Endothelial cell of umbilical vein (primary cell): Measurements from ENCODE around the gene C19orf67. TPM values are rescaled to one million over a fixed set of nuclear protein-coding genes. Genes with fewer than 3 reads are reported as not detected.

ENCODE experiments used
- BruUV-seq: library from RNA; stranded (reverse); fragments of 400-500 nt; replicated peaks from 2 replicates; lab custom pipeline; 2021; lab: Mats Ljungman, UMichigan
- CTCF ChIA-PET: fragments of 300-600, 350-600 bp; sonication (Branson Sonifier 250); formaldehyde crosslinking; loops from one replicate; lab custom pipeline; 2021; ENCODE audit warnings: antibody characterized with exemption, inconsistent platforms; lab: Charles Lee
- POLR2A ChIA-PET: fragments of 300-600, 350-600 bp; sonication (Branson Sonifier 250); formaldehyde crosslinking; loops from one replicate; lab custom pipeline; 2021; ENCODE audit warnings: antibody characterized with exemption, inconsistent platforms; lab: Charles Lee
- DNase-seq: peaks from one replicate; pipeline ENCODE4 v3.0.0-alpha.2; 2011; ENCODE audit warnings: low read depth, low spot score
- FAIRE-seq: peaks from 2 replicates; lab custom pipeline; 2011; peaks lifted over from hg19 to GRCh38; lab: Jason Lieb, UNC
- H2AFZ ChIP-seq: 2 replicates; pipeline ENCODE4 v1.6.0; 2012; ENCODE audit warnings: low read depth, low read length, control low read depth, inconsistent platforms
- H3K27ac ChIP-seq: 2 replicates; pipeline ENCODE4 v1.5.1; 2011; ENCODE audit warnings: low read depth, mild to moderate bottlenecking, control low read depth, low read length, moderate library complexity; ENCODE audit not compliant: insufficient read depth
- H3K27me3 ChIP-seq, 2 experiments: 2 replicates each; pipeline versions ENCODE4 v1.6.0 to v1.6.1; 2011; ENCODE audit warnings: low read length in 2 of 2, mixed read lengths in 1 of 2; ENCODE audit not compliant: control insufficient read depth in 2 of 2, insufficient read depth in 2 of 2
- H3K36me3 ChIP-seq, 2 experiments: 2 replicates in 1 of 2; 3 replicates in 1 of 2; pipeline ENCODE4 v1.5.1; 2011; ENCODE audit warnings: low read length in 2 of 2, mild to moderate bottlenecking in 1 of 2, moderate library complexity in 1 of 2; ENCODE audit not compliant: control insufficient read depth in 2 of 2, insufficient read depth in 2 of 2; ENCODE audit errors: extremely low read depth in 1 of 2
- H3K4me1 ChIP-seq: 3 replicates; pipeline ENCODE4 v1.5.1; 2011; ENCODE audit warnings: mild to moderate bottlenecking, low read length; ENCODE audit not compliant: control insufficient read depth, insufficient read depth; ENCODE audit errors: extremely low read depth
- H3K4me2 ChIP-seq: 2 replicates; pipeline ENCODE4 v1.6.1; 2011; ENCODE audit warnings: low read length, control low read depth, mixed read lengths; ENCODE audit not compliant: insufficient read depth
- H3K4me3 ChIP-seq, 3 experiments: fragments of 200-600 bp in 1 of 3; sonication (generic), shearing (Covaris generic) in 1 of 3; replicated peaks in 1 of 3; 2 replicates each; pipeline ENCODE4 v1.5.1; 2011 to 2016; ENCODE audit warnings: control low read depth in 3 of 3, low read length in 3 of 3, mild to moderate bottlenecking in 2 of 3, inconsistent platforms in 1 of 3, low read depth in 1 of 3, moderate library complexity in 1 of 3; ENCODE audit not compliant: insufficient read depth in 1 of 3
- H3K79me2 ChIP-seq: 2 replicates; pipeline ENCODE4 v1.6.0; 2012; ENCODE audit warnings: low read length, inconsistent platforms; ENCODE audit not compliant: control insufficient read depth, insufficient read depth
- H3K9ac ChIP-seq: replicated peaks from 2 replicates; pipeline ENCODE3; 2011; ENCODE audit warnings: low read length, control low read depth; ENCODE audit not compliant: insufficient read depth; ENCODE audit errors: extremely low read depth
- H3K9me1 ChIP-seq: replicated peaks from 3 replicates; pipeline ENCODE4 v1.6.0; 2011; ENCODE audit warnings: mild to moderate bottlenecking, low read length; ENCODE audit not compliant: control insufficient read depth, insufficient read depth; ENCODE audit errors: extremely low read depth
- H3K9me3 ChIP-seq: replicated peaks from 2 replicates; pipeline ENCODE4 v1.5.1; 2012; ENCODE audit warnings: low read length, inconsistent platforms; ENCODE audit not compliant: control insufficient read depth, insufficient read depth
- H4K20me1 ChIP-seq: replicated peaks from 2 replicates; pipeline ENCODE3; 2011; ENCODE audit warnings: mild to moderate bottlenecking, low read length; ENCODE audit not compliant: control insufficient read depth, insufficient read depth; ENCODE audit errors: extremely low read depth
- CTCF ChIP-seq, 2 donors: IDR thresholded peaks; 1 replicate in 1 of 2; 2 replicates in 1 of 2; pipeline ENCODE4 v1.5.1; 2011; ENCODE audit warnings: low read length in 2 of 2, mild to moderate bottlenecking in 2 of 2, moderate library complexity in 2 of 2, control low read depth in 1 of 2, inconsistent platforms in 1 of 2, low read depth in 1 of 2; ENCODE audit not compliant: insufficient read depth in 1 of 2; ENCODE audit errors: extremely low read depth in 1 of 2
- EZH2 ChIP-seq: IDR thresholded peaks from 2 replicates; pipeline ENCODE4 v1.6.1; 2012; ENCODE audit warnings: borderline replicate concordance, low read depth, mild to moderate bottlenecking, moderate library complexity, low read length, inconsistent platforms; ENCODE audit not compliant: severe bottlenecking
- FOS ChIP-seq: IDR thresholded peaks from 2 replicates; pipeline ENCODE4 v1.6.1; 2011; ENCODE audit warnings: mild to moderate bottlenecking, low read length, moderate library complexity, borderline replicate concordance; ENCODE audit not compliant: insufficient read depth
- GATA2 ChIP-seq: IDR thresholded peaks from 2 replicates; pipeline ENCODE4 v1.7.0; 2011; ENCODE audit warnings: low read depth, mild to moderate bottlenecking, moderate library complexity, mixed read lengths, low read length; ENCODE audit not compliant: insufficient read length, insufficient read depth
- JUN ChIP-seq: IDR thresholded peaks from 2 replicates; pipeline ENCODE4 v1.6.1; 2011; ENCODE audit warnings: borderline replicate concordance, low read depth; ENCODE audit not compliant: insufficient read length, insufficient read depth
- MAX ChIP-seq: IDR thresholded peaks from 2 replicates; pipeline ENCODE4 v1.6.1; 2011; ENCODE audit not compliant: insufficient read depth, insufficient read length
- MYC ChIP-seq: IDR thresholded peaks from one replicate; pipeline ENCODE4 v1.6.1; 2011; ENCODE audit warnings: mild to moderate bottlenecking, low read depth, low read length
- POLR2A ChIP-seq: IDR thresholded peaks from 2 replicates; pipeline ENCODE4 v1.6.1; 2012; ENCODE audit warnings: low read depth, mild to moderate bottlenecking, control low read depth, low read length
- POLR2AphosphoS5 ChIP-seq: IDR thresholded peaks from 2 replicates; pipeline ENCODE4 v1.6.1; 2012; ENCODE audit warnings: low read depth, mild to moderate bottlenecking, control low read depth, low read length, moderate library complexity; ENCODE audit not compliant: insufficient read depth
- dilution Hi-C: fragments of 300-500 bp; cut with MboI; formaldehyde crosslinking; loops from one replicate; pipeline ENCODE4 v1.15.0; 2019; ENCODE audit warnings: low sequenced_read_pairs; ENCODE audit not compliant: extremely low pct_ligation_motif_present
- intact Hi-C: fragments of 100-400 bp; cut with micrococcal nuclease; formaldehyde crosslinking; loops from one replicate; pipeline ENCODE4 v1.10.0; 2022
- polyA plus RNA-seq, 4 experiments: library from polyadenylated mRNA; depleted of rRNA in 3 of 4; stranded (reverse) in 3 of 4; unstranded in 1 of 4; fragments of >200 nt; gene quantifications; 2 replicates each; pipeline versions ENCODE4 v1.2.1 to v1.2.3, GENCODE V29; 2011 to 2012; ENCODE audit warnings: missing spikeins in 1 of 4
- total RNA-seq: library from RNA; stranded (reverse); gene quantifications from 2 replicates; pipeline ENCODE4 v1.2.3, GENCODE V29; 2021

The C19orf67 gene
- total and polyA plus RNA-seq, 2 donors (not counting 3 experiments of a cell fraction or from before 2014, with no cell fraction given), result 0.55 TPM; not detected in 1

DNA sequence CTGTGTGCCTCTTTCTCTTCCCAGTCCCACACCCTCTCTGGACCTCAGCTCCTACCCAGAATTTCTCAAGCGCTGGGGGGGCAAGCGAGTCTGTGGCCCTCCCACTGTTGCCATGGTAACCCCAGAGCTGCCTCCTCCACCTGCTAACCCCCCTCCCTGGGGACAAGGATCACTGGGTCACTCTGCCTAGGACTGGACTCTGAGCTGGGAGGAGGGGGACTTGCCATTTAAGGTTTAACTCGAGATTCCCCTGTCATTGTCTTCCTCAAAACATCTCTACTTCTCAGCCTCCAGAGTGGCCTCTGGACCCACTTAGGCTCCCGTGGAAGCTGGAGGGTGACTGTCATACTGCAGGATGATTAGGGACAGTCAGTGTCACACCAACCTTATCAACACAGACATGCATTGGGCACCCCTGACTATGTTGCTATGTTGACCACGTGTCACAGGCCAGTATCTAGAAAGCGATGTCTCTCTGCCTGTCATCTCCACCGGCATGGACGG is 25.9 kb downstream of the C19orf67 start:
- dilution Hi-C loops, result no loop called here
- no peak for FAIRE-seq
- intact Hi-C loops, result loop anchor here (5.0 kb wide), 1 partner anchor 177 kb away; no protein-coding TSS in a partner anchor

More for the DNA sequence above, 25.9 kb downstream of the C19orf67 start:
- no peak overlapping the region for H3K4me2 ChIP-seq
- no peaks in the 10 kb centered on the region for H3K9me3 ChIP-seq
- no peak for DNase-seq
- no TSS peak for BruUV-seq
- H2AFZ ChIP-seq, result no peak overlapping the region
- ChIA-PET CTCF (interaction anchor here (0.9 to 4.6 kb wide), 32 partner anchors 9 to 181 kb away, joined by 3 to 58 read pairs (median 7); partner anchors contain the start of genes ASF1B, IL27RA, MISP3 and NANOS3), POLR2A (no interaction called here)
- no peak overlapping the region for H3K9ac ChIP-seq
- H3K4me3 ChIP-seq, result no peak overlapping the region
- no peaks in the 10 kb centered on the region for H3K79me2 ChIP-seq
- H3K9me1 ChIP-seq, result no peaks in the 10 kb centered on the region
- no peak overlapping the region for H3K27ac ChIP-seq
- no peaks in the 10 kb centered on the region for H3K4me1 ChIP-seq
- peaks cover 7 to 8% of the 10 kb centered on the region in 2 experiments for H3K27me3 ChIP-seq
- TF ChIP-seq FOS, result no peak
- TF ChIP-seq JUN, result no peak
- no peak for TF ChIP-seq MAX
- no peak for TF ChIP-seq MYC
- TF ChIP-seq CTCF (IDR thresholded peaks at IDR 0.05; ENCODE audit: extremely low read depth in 1 of 2, insufficient read depth in 1 of 2, low read depth in 1 of 2, low read length in 2 of 2), result no peak
- no peak for TF ChIP-seq POLR2AphosphoS5
- TF ChIP-seq POLR2A, result no peak
- no peak for TF ChIP-seq EZH2
- TF ChIP-seq GATA2, result no peak
- no peaks in the 10 kb centered on the region for H3K36me3 ChIP-seq
- no peaks in the 10 kb centered on the region for H4K20me1 ChIP-seq
